SKM-1 (cell line): ENCODE results near the gene DOCK2.
"Not testable (repeated sequence)": the region's sequence is repeated elsewhere in the genome, so short reads cannot be mapped to it uniquely, and the experiment has no call there.

Experiments
- DNase-seq: peaks from one replicate; lab custom pipeline; 2025; ENCODE audit not compliant: unreplicated experiment; lab: John Stamatoyannopoulos, UW

DOCK2 gene

GRCh38 chr5:169752566-169752965 lies 115.5 kb downstream of the DOCK2 start:
- DNase-seq = not testable (repeated sequence)

GRCh38 chr5:169753795-169754194 lies 116.7 kb downstream of the DOCK2 start:
- DNase-seq = no peak

- no peak for DNase-seq
These were observed 117.7 kb downstream of the DOCK2 start for GRCh38 chr5:169754737-169755136.

DNA sequence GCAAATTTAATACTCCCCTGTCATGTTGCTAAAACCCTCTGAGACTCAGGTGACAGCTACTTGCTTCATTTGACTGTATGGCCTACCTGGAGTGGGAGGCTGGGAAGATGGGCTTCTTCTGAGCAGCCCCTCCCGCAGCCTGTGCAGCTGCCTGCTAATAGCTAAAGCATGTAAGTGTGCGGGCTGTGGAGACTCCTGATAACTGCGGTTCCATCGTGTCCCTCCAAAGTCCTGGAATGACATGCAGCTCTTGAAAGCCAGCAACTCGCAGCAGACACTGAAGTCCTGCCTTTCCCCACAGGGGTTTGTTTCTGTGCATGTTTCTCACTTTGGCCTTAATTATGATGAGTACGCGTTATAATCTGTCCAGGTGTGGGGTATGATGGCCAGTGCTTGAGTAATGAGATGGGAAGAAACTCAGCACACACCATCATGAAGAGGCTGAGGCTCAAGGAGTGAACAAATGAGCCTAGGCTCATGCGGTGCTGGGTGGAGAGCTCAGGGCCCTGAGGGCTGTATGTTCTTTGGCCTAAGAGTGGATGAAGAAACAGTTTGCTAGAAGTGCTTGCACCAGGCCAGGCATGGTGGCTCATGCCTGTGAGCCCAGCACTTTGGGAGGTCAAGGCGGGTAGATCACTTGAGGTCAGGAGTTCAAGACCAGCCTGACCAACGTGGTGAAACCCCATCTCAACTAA lies 119.1 kb downstream of the DOCK2 start:
- DNase-seq = no peak

DNA sequence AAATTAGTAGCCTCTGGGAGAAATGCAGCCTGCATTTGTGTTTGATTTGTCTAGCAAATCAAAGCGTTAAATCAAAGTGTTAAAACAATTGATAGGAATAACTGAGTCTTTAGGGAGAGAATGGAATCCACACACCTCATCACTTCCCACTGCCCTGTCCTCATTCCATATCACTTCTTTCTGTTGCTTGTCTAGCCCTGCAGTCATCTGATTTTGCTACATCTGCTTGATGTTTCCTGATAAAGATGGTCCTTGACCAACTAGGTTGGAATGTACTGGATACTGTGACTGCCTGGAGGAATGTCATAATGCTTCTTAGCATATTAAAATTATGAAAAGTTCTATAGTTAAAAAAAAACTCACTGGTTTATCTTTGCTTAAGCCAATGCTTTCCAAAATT lies 119.9 kb downstream of the DOCK2 start:
- no peak for DNase-seq

DNA sequence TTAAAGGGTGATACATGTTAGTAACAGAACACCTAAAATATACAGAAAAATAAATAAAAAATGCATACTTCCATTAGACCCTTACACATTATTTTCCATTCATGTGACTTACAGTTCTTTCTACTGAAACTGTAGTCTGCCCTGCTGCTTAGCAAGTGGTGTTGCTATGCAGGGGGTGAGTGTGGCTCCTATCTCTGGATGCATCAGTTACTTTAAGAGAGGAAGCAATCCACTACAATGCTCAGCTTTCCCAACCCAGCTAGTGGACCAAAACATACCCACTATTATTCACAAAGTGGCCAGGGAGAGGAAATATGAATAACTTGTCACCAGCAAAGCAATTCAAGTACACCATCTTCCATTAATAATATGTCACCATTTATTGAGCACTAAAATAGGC lies 121.8 kb downstream of the DOCK2 start:
- DNase-seq = no peak

DNA sequence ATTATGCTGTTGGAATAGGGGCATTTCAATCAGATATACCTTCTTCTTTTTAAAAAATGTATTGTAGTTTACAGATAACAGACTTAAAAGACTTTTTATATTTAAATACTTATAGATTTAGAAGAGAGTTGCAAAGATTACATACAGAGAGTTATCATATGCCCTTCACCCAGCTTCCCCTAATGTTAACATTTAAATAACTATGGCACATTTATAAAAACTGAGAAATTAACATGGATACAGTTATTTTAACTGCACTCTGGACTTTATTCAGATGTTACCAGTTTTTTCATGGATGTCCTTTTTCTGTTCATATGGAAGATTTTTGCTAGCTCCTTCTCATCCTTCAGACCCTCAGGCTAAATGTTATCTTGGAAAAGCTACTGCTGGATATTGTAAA lies 123.2 kb downstream of the DOCK2 start:
- DNase-seq = no peak

DNA sequence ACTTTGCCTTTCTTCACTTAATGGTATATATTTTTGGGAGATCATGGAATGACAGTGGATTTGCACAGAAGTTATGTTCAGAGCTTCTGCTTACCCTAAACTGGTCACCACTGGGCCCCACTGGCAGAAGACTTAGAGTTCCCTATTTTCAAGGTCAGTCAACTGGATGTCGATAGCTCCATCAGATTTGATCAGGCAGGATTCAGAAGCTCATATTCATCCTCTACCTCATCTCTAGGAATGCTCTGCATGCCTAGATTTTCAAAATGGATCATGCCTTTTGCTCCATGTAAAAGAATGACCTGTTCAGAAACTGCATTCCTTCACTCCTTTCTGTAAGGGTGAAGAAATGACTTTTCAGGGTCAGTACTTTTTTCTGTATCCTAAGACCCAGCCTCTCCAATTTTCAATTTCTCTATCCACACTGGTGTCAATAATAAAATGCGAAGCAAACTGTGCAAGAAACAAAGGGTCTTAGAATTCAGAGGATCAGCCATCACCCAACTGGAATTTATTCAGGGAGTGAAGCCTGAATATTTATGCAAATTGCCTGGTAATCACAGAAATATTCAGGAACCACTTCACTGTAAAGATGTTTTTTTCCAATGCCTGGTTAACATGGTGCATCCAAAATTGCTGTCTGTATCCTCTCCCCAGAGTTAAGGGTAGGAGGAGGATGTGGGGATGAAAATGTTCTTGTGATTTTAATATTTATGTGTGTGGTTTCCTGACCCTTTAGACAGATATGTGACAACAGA lies 125.4 kb downstream of the DOCK2 start:
- DNase-seq = no peak

DNA sequence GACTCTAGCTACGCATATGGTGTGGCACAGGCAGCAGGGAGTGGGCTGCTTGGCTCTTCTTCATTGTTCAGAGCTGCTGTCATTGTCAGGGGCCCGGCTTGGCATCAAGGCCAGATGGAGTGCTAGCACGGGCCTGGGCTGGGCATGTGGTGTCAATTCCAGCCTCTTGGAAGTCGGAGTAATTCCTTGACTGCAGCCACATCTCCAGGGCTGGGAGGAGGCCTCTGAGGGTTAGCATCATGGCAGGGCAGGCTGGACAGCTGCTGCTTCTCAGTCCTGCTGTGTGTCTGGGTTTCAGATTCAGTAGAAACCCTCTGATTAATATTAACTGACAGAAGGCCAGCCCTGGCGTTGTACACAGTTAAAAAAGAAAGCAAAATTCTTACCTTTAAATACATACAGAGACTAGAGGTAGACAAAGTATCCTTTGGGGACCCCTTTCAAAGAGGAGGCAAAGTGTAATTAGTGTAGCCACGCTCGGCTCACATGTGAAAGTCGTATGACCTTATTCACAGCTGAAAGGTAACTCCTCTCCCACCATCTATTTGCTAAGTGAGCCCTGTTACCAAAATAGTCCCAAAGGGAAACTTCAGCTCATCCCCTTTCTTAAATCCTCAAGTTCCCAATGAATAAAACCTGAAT lies 126.4 kb downstream of the DOCK2 start:
- DNase-seq = no peak

DNA sequence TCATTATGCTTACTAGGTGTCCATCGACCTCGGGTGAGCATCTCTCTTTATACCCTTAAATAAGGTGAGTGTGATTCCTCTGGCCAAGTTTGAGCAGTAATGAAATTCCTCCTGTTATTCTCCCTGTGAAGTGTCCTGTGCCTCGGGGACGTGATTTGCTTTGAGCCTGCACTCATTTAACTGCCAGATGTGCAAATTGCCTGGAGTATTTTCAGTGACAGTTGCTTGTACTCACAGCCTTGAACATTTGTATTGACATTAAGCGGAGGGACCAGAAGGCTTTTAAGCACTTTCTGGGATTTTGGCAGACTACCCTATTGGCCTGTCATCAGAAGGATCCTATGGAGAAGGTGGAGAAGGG lies 126.9 kb downstream of the DOCK2 start:
- no peak for DNase-seq

DNA sequence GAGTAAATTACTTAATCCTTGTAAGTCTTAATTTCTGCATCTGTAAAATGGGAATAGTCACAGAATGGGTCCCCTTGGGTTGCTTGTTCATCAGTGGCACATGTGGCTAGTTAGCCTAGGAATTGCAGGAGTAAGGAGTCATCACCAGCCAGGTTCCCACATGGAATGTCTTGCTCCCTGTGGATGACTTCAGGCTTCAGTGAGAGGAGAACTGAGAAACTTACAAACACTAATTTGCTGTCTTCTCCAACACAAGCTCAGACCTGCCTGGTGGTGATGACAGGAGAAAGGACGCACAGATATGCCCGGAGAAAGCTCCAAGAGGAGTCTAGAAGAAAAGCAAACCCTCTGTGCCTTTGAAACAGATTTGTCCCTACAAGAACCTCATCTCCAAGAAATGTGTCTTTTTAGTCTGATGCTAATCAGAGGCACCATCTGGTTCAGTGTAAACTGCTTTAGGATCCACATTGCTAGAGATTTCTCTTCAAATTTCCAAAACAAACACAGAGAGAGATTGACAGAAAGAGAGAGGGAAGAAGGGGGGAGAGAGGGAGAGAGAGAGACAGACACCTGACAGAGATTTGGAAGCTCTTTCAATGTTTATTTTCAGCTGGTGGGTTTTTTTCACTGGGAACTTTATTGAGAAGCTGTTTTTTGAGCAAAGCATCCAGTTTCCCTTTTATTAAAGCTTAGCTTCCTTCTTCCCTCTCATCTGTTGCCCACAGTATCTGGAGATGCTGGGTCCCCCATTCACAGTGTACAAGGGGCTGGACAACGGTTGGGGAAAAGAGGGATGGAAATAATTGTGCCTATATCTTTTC lies 128.3 kb downstream of the DOCK2 start:
- no peak for DNase-seq

DNA sequence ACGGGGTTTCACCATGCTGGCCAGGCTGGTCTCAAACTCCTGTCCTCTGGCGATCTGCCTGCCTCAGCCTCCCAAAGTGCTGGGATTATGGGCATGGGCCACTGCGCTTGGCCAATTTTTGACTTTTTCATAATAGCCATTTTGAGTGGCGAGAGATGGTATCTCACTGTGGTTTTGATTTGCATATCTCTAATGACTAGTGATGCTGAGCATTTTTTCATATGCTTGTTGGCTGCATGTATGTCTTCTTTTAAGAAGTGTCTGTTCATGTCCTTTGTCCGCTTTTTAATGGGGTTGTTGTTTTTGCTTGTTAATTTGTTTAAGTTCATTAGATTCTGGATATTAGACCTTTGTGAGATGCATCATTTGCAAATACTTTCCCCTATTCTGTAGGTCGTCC lies 129.9 kb downstream of the DOCK2 start:
- DNase-seq = not testable (repeated sequence)

- DNase-seq = no peak
These were observed 130.9 kb downstream of the DOCK2 start for GRCh38 chr5:169767938-169768337.

- DNase-seq = no peak
These were observed 131.3 kb downstream of the DOCK2 start for GRCh38 chr5:169768416-169768815.

DNA sequence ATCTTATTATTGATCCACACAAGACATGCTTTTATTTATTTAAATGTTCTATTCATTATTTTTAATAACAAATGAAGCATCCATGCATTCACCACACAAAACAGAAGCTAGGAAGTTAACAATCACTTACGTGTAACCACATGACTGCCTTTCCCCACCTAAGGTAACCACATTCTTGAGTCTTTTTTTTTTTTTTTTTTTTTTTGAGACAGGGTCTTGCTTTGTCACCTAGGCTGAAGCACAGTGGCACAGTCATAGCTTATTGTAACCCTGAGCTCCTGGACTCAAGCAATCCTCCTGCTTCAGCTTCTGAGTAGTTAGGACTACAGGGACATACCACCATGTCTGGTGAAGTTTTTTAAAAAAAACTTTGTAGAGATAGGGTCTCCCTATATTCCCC lies 133.0 kb downstream of the DOCK2 start:
- DNase-seq = no peak

GRCh38 chr5:169772256-169772655 lies 135.2 kb downstream of the DOCK2 start:
- no peak for DNase-seq

GRCh38 chr5:169772688-169773087 lies 135.6 kb downstream of the DOCK2 start:
- no peak for DNase-seq

DNA sequence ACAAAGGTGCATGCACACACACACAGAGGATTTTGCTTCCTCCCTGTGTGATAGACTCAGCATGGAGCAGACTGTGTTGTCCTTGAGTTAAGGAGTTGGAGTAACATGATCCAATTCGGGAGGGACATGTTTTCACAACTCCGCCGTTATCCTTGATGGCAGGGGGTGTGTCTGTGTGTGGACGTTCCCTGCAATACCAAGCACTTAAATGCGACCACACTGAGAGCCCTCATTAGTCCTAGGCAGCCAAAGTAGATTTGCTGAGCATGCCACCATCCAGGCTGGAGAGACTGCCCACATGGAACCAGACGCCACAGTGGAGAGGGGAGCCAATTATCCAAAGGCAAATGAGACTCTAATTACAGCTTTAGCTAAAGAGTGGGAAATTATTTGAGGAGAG lies 140.1 kb downstream of the DOCK2 start:
- no peak for DNase-seq

DNA sequence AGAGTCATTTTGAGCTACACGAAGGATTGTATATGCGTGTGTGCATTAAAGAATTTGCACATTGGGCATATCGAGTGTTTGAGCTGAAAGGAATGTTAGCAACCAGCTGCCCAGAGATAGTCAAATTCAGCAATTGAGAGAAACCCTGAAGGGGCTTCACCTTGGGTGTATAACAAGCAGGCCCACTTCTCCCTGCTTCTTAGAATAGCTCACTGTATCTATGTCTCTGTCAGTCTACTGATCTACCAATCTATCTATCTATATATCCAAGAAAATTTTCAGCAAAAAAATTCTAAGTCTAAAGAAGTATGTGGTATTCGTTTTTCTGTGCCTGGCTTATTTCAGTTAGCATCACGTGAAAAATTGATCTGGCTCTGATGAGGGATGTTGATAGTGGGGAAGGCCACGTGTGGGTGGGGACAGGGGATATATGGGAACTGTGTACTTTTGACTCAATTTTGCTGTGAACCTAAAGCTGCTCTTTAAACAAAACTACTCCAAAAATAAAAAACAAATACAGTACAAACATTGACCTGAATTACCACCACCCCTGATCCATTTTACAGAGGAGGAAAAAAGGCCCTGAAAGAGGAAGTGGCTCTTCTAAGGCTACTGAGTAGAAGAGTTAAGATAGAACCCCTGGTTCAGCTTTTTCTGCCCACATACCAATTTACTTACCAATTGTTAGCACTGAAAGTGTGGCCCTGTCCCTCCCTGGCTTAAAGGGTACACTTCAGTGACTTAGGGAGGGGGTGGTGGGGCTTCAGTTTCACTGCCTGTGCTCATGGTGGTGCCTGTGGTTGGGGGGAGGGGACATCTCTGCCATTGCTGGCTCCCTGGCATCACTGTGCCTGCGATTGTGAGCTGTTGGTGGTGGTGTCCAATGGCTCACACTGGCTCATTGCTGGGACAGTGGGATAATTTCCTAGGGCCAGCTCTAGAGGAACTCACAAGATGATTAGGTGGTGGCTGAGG lies 141.8 kb downstream of the DOCK2 start:
- DNase-seq = no peak
